ENCODE results near the gene QPCT.
"Not testable (repeated sequence)": the region's sequence is repeated elsewhere in the genome, so short reads cannot be mapped to it uniquely, and the experiment has no call there.

GRCh38 chr2:37413911-37414469 lies 69.6 kb downstream of the QPCT start:
- TF ChIP-seq EZH2 (IDR thresholded peaks at IDR 0.05; ENCODE audit: insufficient read depth, poor library complexity, severe bottlenecking); EZH2phosphoT487 (IDR thresholded peaks at IDR 0.05; ENCODE audit: insufficient read depth, low read depth): not testable (repeated sequence)

Measured in GM23248 (cell line).